WERI-Rb-1 (cell line): ENCODE data around the gene SMARCA2.

Experiments used
- DNase-seq: peaks from one replicate; pipeline ENCODE4 v3.0.0-alpha.2; 2020
- H3K27ac ChIP-seq: fragments of 250-450 bp; sonication (Bioruptor Pico); 2 replicates; pipeline ENCODE4 v1.5.1; 2020; ENCODE audit warnings: mild to moderate bottlenecking, moderate library complexity
- H3K27me3 ChIP-seq: fragments of 250-450 bp; sonication (Bioruptor Pico); 2 replicates; pipeline ENCODE4 v1.5.1; 2021; ENCODE audit warnings: mild to moderate bottlenecking, low read depth, moderate library complexity; ENCODE audit not compliant: insufficient read depth, severe bottlenecking
- H3K36me3 ChIP-seq: fragments of 250-450 bp; sonication (Bioruptor Pico); 2 replicates; pipeline ENCODE4 v1.5.1; 2020; ENCODE audit warnings: mild to moderate bottlenecking, moderate library complexity
- H3K4me3 ChIP-seq: 2 replicates; pipeline ENCODE4 v1.5.1; 2011; ENCODE audit warnings: low read depth, mild to moderate bottlenecking, control low read depth, low read length
- H3K9me3 ChIP-seq: fragments of 250-450 bp; sonication (Bioruptor Pico); 2 replicates; pipeline ENCODE4 v1.5.1; 2021; ENCODE audit warnings: mild to moderate bottlenecking, moderate library complexity; ENCODE audit not compliant: severe bottlenecking
- CTCF ChIP-seq: IDR thresholded peaks from 2 replicates; pipeline ENCODE4 v1.5.1; 2011; ENCODE audit warnings: low read depth, mild to moderate bottlenecking, control low read depth, inconsistent platforms, low read length

The SMARCA2 gene

GRCh38 chr9:2109069-2109650 is 94.0 kb downstream of the SMARCA2 start:
- H3K36me3 ChIP-seq: peaks cover 18% of the 10 kb centered on the region
- DNase-seq: no peak
- no peak for TF ChIP-seq CTCF
- no peak overlapping the region for H3K27ac ChIP-seq
- no peaks in the 10 kb centered on the region for H3K9me3 ChIP-seq
- H3K4me3 ChIP-seq: no peak overlapping the region
- no peaks in the 10 kb centered on the region for H3K27me3 ChIP-seq

- Histone ChIP-seq H3K36me3 (peaks cover 18% of the 10 kb centered on the region), H3K9me3 (no peaks in the 10 kb centered on the region), H3K27ac (no peak overlapping the region), H3K4me3 (no peak overlapping the region), H3K27me3 (no peaks in the 10 kb centered on the region)
- no peak for TF ChIP-seq CTCF
- no peak for DNase-seq
Measured at GRCh38 chr9:2110036-2110435, 94.9 kb downstream of the SMARCA2 start.

- no peak overlapping the region for H3K27ac ChIP-seq
- H3K9me3 ChIP-seq: no peaks in the 10 kb centered on the region
- peak; percentile 55 for TF ChIP-seq CTCF
- no peak overlapping the region for H3K4me3 ChIP-seq
- peak; percentile 28 for DNase-seq
- H3K36me3 ChIP-seq: peaks cover 14% of the 10 kb centered on the region
- H3K27me3 ChIP-seq: no peaks in the 10 kb centered on the region
Measured at GRCh38 chr9:2116073-2116472, 100.9 kb downstream of the SMARCA2 start.

GRCh38 chr9:2117527-2117926 is 102.4 kb downstream of the SMARCA2 start:
- no peak for DNase-seq
- no peaks in the 10 kb centered on the region for H3K9me3 ChIP-seq

GRCh38 chr9:2119566-2119965 is 104.4 kb downstream of the SMARCA2 start:
- no peaks in the 10 kb centered on the region for H3K9me3 ChIP-seq
- no peaks in the 10 kb centered on the region for H3K27me3 ChIP-seq
- no peak for TF ChIP-seq CTCF
- peaks cover 25% of the 10 kb centered on the region for H3K36me3 ChIP-seq
- H3K27ac ChIP-seq: no peak overlapping the region
- DNase-seq: no peak
- H3K4me3 ChIP-seq: no peak overlapping the region

More at GRCh38 chr9:2117527-2117926, 102.4 kb downstream of the SMARCA2 start:
- peaks cover 15% of the 10 kb centered on the region; the same call in 1 of the 2 replicates for H3K36me3 ChIP-seq
- H3K27me3 ChIP-seq: no peaks in the 10 kb centered on the region
- H3K27ac ChIP-seq: no peak overlapping the region
- H3K4me3 ChIP-seq: no peak overlapping the region
- no peak for TF ChIP-seq CTCF
